KMS-11 (cell line): ENCODE results near the gene B4GALT1.

Source experiments
- H2AFZ ChIP-seq: fragments of 200-600 bp; sonication (generic); 2 replicates; pipeline ENCODE4 v1.6.1; 2016; ENCODE audit warnings: antibody characterized with exemption, mixed run types, low read depth
- H3K27ac ChIP-seq: fragments of 200-600 bp; sonication (generic); 2 replicates; pipeline ENCODE4 v1.6.1; 2016; ENCODE audit warnings: mild to moderate bottlenecking, mixed run types
- H3K27me3 ChIP-seq: fragments of 200-600 bp; sonication (generic); 2 replicates; pipeline ENCODE4 v1.6.1; 2017; ENCODE audit warnings: mild to moderate bottlenecking, low read depth, mixed run types, moderate library complexity; ENCODE audit not compliant: insufficient read depth
- H3K36me3 ChIP-seq: fragments of 200-600 bp; sonication (generic); 2 replicates; pipeline ENCODE4 v1.6.1; 2017; ENCODE audit warnings: mild to moderate bottlenecking, mixed run types; ENCODE audit not compliant: insufficient read depth
- H3K4me1 ChIP-seq: fragments of 200-600 bp; sonication (generic); 2 replicates; pipeline ENCODE4 v1.6.1; 2016; ENCODE audit warnings: mild to moderate bottlenecking, low read depth, mixed run types; ENCODE audit not compliant: poor library complexity, severe bottlenecking
- H3K4me2 ChIP-seq: fragments of 200-600 bp; sonication (generic); 2 replicates; pipeline ENCODE4 v1.7.0; 2016; ENCODE audit warnings: mild to moderate bottlenecking, mixed run types
- H3K4me3 ChIP-seq: fragments of 200-600 bp; sonication (generic); IDR thresholded peaks from 2 replicates; pipeline ENCODE4 v1.6.1; 2017; ENCODE audit warnings: low read depth, low read length, mixed read lengths; ENCODE audit not compliant: insufficient read depth
- H3K79me2 ChIP-seq: fragments of 200-600 bp; sonication (generic); 2 replicates; pipeline ENCODE4 v1.6.1; 2016; ENCODE audit warnings: low read depth, mixed run types; ENCODE audit not compliant: insufficient read depth
- H3K9ac ChIP-seq: fragments of 200-600 bp; sonication (generic); 2 replicates; pipeline ENCODE4 v1.6.1; 2016; ENCODE audit warnings: mild to moderate bottlenecking, mixed run types
- H4K20me1 ChIP-seq: fragments of 200-600 bp; sonication (generic); 2 replicates; pipeline ENCODE4 v1.6.1; 2016; ENCODE audit warnings: mild to moderate bottlenecking, mixed run types; ENCODE audit not compliant: insufficient read depth
- CTCF ChIP-seq: fragments of 200-600 bp; sonication (generic); conservative IDR thresholded peaks from 2 replicates; pipeline ENCODE4 v1.6.1; 2017; ENCODE audit warnings: low read depth, mild to moderate bottlenecking, antibody characterized with exemption, low read length, moderate library complexity, mixed read lengths

Gene B4GALT1

GRCh38 chr9:33185858-33186257 is 18.7 kb upstream of the B4GALT1 start:
- H3K27me3 ChIP-seq, result no peaks in the 10 kb centered on the region
- no peaks in the 10 kb centered on the region for H3K36me3 ChIP-seq
- no peak overlapping the region for H2AFZ ChIP-seq
- no peaks in the 10 kb centered on the region for H4K20me1 ChIP-seq
- H3K4me3 ChIP-seq, result no peak overlapping the region
- no peaks in the 10 kb centered on the region for H3K79me2 ChIP-seq
- no peak overlapping the region for H3K9ac ChIP-seq
- no peak overlapping the region for H3K4me2 ChIP-seq
- no peak overlapping the region for H3K27ac ChIP-seq
- TF ChIP-seq CTCF, result no peak
- peaks cover 8% of the 10 kb centered on the region for H3K4me1 ChIP-seq

GRCh38 chr9:33185406-33185805 is 18.3 kb upstream of the B4GALT1 start:
- TF ChIP-seq CTCF, result no peak
- no peak overlapping the region for H3K9ac ChIP-seq
- H2AFZ ChIP-seq, result no peak overlapping the region
- no peaks in the 10 kb centered on the region for H3K36me3 ChIP-seq
- no peaks in the 10 kb centered on the region for H3K79me2 ChIP-seq
- no peak overlapping the region for H3K4me2 ChIP-seq
- no peak overlapping the region for H3K4me3 ChIP-seq
- no peaks in the 10 kb centered on the region for H3K27me3 ChIP-seq
- peaks cover 8% of the 10 kb centered on the region for H3K4me1 ChIP-seq
- H3K27ac ChIP-seq, result no peak overlapping the region
- no peaks in the 10 kb centered on the region for H4K20me1 ChIP-seq

- no peaks in the 10 kb centered on the region for H4K20me1 ChIP-seq
- no peak overlapping the region for H3K4me2 ChIP-seq
- H3K79me2 ChIP-seq, result no peaks in the 10 kb centered on the region
- H3K27me3 ChIP-seq, result no peaks in the 10 kb centered on the region
- H3K4me3 ChIP-seq, result no peak overlapping the region
- no peak overlapping the region for H3K27ac ChIP-seq
- no peaks in the 10 kb centered on the region for H3K36me3 ChIP-seq
- no peak for TF ChIP-seq CTCF
- no peak overlapping the region for H3K9ac ChIP-seq
- H2AFZ ChIP-seq, result no peak overlapping the region
- peaks cover 8% of the 10 kb centered on the region for H3K4me1 ChIP-seq
Observed at GRCh38 chr9:33184963-33185362, 17.8 kb upstream of the B4GALT1 start.

GRCh38 chr9:33182519-33182918 is 15.4 kb upstream of the B4GALT1 start:
- no peaks in the 10 kb centered on the region for H3K79me2 ChIP-seq
- no peak overlapping the region for H3K9ac ChIP-seq
- TF ChIP-seq CTCF, result no peak
- H3K27me3 ChIP-seq, result no peaks in the 10 kb centered on the region
- H4K20me1 ChIP-seq, result no peaks in the 10 kb centered on the region
- H3K36me3 ChIP-seq, result no peaks in the 10 kb centered on the region
- no peak overlapping the region for H3K4me2 ChIP-seq
- H3K4me1 ChIP-seq, result peaks cover 8% of the 10 kb centered on the region
- no peak overlapping the region for H2AFZ ChIP-seq
- H3K4me3 ChIP-seq, result no peak overlapping the region
- no peak overlapping the region for H3K27ac ChIP-seq
